Measurements from ENCODE around the gene RASL11A.
A peak's percentile ranks its signal among the peaks of the same experiment; 100 is the strongest.

RASL11A gene

GRCh38 chr13:27258637-27259386 lies 11.8 kb upstream of the RASL11A start:
- no peak overlapping the region for H3K4me3 ChIP-seq (ENCODE audit: low read length)
- TF ChIP-seq, protein P1, sequence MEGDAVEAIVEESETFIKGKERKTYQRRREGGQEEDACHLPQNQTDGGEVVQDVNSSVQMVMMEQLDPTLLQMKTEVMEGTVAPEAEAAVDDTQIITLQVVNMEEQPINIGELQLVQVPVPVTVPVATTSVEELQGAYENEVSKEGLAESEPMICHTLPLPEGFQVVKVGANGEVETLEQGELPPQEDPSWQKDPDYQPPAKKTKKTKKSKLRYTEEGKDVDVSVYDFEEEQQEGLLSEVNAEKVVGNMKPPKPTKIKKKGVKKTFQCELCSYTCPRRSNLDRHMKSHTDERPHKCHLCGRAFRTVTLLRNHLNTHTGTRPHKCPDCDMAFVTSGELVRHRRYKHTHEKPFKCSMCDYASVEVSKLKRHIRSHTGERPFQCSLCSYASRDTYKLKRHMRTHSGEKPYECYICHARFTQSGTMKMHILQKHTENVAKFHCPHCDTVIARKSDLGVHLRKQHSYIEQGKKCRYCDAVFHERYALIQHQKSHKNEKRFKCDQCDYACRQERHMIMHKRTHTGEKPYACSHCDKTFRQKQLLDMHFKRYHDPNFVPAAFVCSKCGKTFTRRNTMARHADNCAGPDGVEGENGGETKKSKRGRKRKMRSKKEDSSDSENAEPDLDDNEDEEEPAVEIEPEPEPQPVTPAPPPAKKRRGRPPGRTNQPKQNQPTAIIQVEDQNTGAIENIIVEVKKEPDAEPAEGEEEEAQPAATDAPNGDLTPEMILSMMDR (conservative IDR thresholded peaks at IDR 0.05; ENCODE audit: low read length), result no peak
- no peak for DNase-seq (ENCODE audit: low read depth)

DNA sequence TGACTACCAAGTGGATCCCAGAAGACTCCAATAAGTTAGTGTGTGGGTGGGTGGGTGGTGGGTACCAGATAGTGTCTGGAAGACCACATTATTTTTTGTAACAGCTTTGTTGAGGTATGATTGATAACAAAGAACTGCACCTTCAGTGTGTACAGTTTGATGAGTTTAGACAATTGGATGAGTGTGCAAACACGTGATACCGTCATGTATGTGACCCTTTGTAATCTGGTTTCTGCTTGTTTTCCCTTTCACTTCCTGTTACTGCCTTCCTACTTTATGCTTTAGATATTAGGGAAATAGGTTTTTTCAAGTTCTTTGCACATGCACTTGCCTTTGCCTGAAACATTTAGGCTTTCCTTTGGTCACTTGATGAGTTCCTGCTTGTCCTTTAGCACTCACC lies 10.8 kb upstream of the RASL11A start:
- H3K4me3 ChIP-seq (ENCODE audit: low read length), result no peak overlapping the region
- TF ChIP-seq, protein P1 (conservative IDR thresholded peaks at IDR 0.05; ENCODE audit: low read length), result no peak
- DNase-seq (ENCODE audit: low read depth), result no peak

- peak; percentile 38 for DNase-seq (ENCODE audit: low read depth)
- TF ChIP-seq, protein P1 (conservative IDR thresholded peaks at IDR 0.05; ENCODE audit: low read length), result no peak
- no peak overlapping the region for H3K4me3 ChIP-seq (ENCODE audit: low read length)
These were observed 9.2 kb upstream of the RASL11A start for GRCh38 chr13:27261396-27261795.

- H3K4me3 ChIP-seq (ENCODE audit: low read length), result no peak overlapping the region
- DNase-seq (ENCODE audit: low read depth), result no peak
- TF ChIP-seq, protein P1 (conservative IDR thresholded peaks at IDR 0.05; ENCODE audit: low read length), result no peak
These were observed 7.2 kb upstream of the RASL11A start for GRCh38 chr13:27263438-27263837.

GRCh38 chr13:27264181-27264580 lies 6.4 kb upstream of the RASL11A start:
- TF ChIP-seq, protein P1 (conservative IDR thresholded peaks at IDR 0.05; ENCODE audit: low read length), result no peak
- peak; percentile 83 for DNase-seq (ENCODE audit: low read depth)

GRCh38 chr13:27264648-27265047 lies 6.0 kb upstream of the RASL11A start:
- TF ChIP-seq, protein P1 (conservative IDR thresholded peaks at IDR 0.05; ENCODE audit: low read length), result no peak
- no peak for DNase-seq (ENCODE audit: low read depth)
- no peak overlapping the region for H3K4me3 ChIP-seq (ENCODE audit: low read length)

More at GRCh38 chr13:27264181-27264580, 6.4 kb upstream of the RASL11A start:
- H3K4me3 ChIP-seq (ENCODE audit: low read length), result no peak overlapping the region

GRCh38 chr13:27266917-27267316 lies 3.7 kb upstream of the RASL11A start:
- TF ChIP-seq, protein P1 (conservative IDR thresholded peaks at IDR 0.05; ENCODE audit: low read length), result no peak
- no peak for DNase-seq (ENCODE audit: low read depth)
- no peak overlapping the region for H3K4me3 ChIP-seq (ENCODE audit: low read length)

Measured in AG10803 (cell line).